IMR-90 (cell line): ENCODE results near the gene ULBP2.

Experiments used
- CEBPB ChIP-seq: IDR thresholded peaks from 2 replicates; pipeline ENCODE4 v1.6.1; 2012; ENCODE audit warnings: low read depth, low read length, improper control_type of control experiment
- CHD1 ChIP-seq: IDR thresholded peaks from 2 replicates; pipeline ENCODE4 v1.6.1; 2012; ENCODE audit warnings: low read depth, low read length, improper control_type of control experiment
- FOS ChIP-seq: fragments of 150-350 bp; IDR thresholded peaks from 2 replicates; pipeline ENCODE4 v1.6.1; 2016; ENCODE audit warnings: low read depth, low read length
- MAFK ChIP-seq: IDR thresholded peaks from 2 replicates; pipeline ENCODE4 v1.6.1; 2012; ENCODE audit warnings: low read depth, low read length, improper control_type of control experiment
- MXI1 ChIP-seq: IDR thresholded peaks from 2 replicates; pipeline ENCODE4 v1.6.1; 2012; ENCODE audit warnings: low read depth, mild to moderate bottlenecking, low read length, moderate library complexity, borderline replicate concordance
- NFE2L2 ChIP-seq: fragments of 150-350 bp; IDR thresholded peaks from 2 replicates; pipeline ENCODE4 v1.6.1; 2016; ENCODE audit warnings: low read depth, mild to moderate bottlenecking, low read length
- POLR2A ChIP-seq: IDR thresholded peaks from 2 replicates; pipeline ENCODE4 v1.6.1; 2012; ENCODE audit warnings: mild to moderate bottlenecking, low read depth, low read length
- RAD21 ChIP-seq: IDR thresholded peaks from 2 replicates; pipeline ENCODE4 v1.6.1; 2012; ENCODE audit warnings: low read length, improper control_type of control experiment
- RFX5 ChIP-seq: IDR thresholded peaks from 2 replicates; pipeline ENCODE4 v1.8.0; 2012; ENCODE audit warnings: low read depth, mild to moderate bottlenecking, low read length, moderate library complexity
- SMC3 ChIP-seq: fragments of 150-350 bp; IDR thresholded peaks from 2 replicates; pipeline ENCODE4 v1.6.1; 2016; ENCODE audit warnings: low read depth, mild to moderate bottlenecking, antibody characterized with exemption, low read length, moderate library complexity
- TF ChIP-seq, protein P1 (sequence below): conservative IDR thresholded peaks from 2 replicates; pipeline ENCODE4 v1.5.1; 2012; ENCODE audit warnings: mild to moderate bottlenecking, low read depth, low read length, improper control_type of control experiment
- TF ChIP-seq, protein P2 (sequence below): fragments of 150-350 bp; IDR thresholded peaks from 2 replicates; pipeline ENCODE4 v1.6.1; 2017; ENCODE audit warnings: mild to moderate bottlenecking, antibody characterized with exemption, low read length, low read depth

DNA sequence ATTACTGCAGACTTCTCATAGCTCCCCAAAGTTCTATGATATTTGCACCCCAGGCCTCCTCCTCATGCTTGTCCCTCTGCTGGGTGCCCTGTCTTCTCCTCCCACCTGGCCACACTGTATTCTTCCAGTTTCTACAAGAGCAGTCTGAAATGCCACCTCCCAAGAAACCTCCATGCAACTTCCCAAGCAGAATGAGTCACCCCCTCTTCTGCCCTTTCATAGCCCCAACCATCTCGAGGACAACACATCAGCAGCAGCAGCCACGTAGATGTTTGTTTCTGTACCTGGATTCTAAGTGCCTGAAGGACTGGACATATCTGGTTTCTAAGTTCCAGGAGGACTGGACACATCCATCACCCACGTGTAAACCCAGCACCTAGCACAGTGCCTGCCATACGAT lies 6.6 kb upstream of the ULBP2 start:
- TF ChIP-seq, protein P1, sequence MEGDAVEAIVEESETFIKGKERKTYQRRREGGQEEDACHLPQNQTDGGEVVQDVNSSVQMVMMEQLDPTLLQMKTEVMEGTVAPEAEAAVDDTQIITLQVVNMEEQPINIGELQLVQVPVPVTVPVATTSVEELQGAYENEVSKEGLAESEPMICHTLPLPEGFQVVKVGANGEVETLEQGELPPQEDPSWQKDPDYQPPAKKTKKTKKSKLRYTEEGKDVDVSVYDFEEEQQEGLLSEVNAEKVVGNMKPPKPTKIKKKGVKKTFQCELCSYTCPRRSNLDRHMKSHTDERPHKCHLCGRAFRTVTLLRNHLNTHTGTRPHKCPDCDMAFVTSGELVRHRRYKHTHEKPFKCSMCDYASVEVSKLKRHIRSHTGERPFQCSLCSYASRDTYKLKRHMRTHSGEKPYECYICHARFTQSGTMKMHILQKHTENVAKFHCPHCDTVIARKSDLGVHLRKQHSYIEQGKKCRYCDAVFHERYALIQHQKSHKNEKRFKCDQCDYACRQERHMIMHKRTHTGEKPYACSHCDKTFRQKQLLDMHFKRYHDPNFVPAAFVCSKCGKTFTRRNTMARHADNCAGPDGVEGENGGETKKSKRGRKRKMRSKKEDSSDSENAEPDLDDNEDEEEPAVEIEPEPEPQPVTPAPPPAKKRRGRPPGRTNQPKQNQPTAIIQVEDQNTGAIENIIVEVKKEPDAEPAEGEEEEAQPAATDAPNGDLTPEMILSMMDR = no peak
- TF ChIP-seq FOS = no peak
- no peak for TF ChIP-seq POLR2A
- no peak for TF ChIP-seq SMC3
- TF ChIP-seq CEBPB = no peak
- no peak for TF ChIP-seq MXI1
- TF ChIP-seq, protein P2, sequence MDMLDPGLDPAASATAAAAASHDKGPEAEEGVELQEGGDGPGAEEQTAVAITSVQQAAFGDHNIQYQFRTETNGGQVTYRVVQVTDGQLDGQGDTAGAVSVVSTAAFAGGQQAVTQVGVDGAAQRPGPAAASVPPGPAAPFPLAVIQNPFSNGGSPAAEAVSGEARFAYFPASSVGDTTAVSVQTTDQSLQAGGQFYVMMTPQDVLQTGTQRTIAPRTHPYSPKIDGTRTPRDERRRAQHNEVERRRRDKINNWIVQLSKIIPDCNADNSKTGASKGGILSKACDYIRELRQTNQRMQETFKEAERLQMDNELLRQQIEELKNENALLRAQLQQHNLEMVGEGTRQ = no peak
- TF ChIP-seq MAFK = no peak
- no peak for TF ChIP-seq RFX5
- no peak for TF ChIP-seq CHD1
- TF ChIP-seq NFE2L2 = no peak
- no peak for TF ChIP-seq RAD21
